Activated CD8-positive, alpha-beta memory T cell treated with anti-CD3 and anti-CD28 coated beads for 48 hours (primary cell): ENCODE results near the gene TRMU.

ENCODE experiments used
- DNase-seq, 3 experiments: peaks; one replicate each; pipeline ENCODE4 v3.0.0-alpha.2; 2020; ENCODE audit warnings: low read depth in 2 of 3, low spot score in 2 of 3

Gene TRMU, protein sequence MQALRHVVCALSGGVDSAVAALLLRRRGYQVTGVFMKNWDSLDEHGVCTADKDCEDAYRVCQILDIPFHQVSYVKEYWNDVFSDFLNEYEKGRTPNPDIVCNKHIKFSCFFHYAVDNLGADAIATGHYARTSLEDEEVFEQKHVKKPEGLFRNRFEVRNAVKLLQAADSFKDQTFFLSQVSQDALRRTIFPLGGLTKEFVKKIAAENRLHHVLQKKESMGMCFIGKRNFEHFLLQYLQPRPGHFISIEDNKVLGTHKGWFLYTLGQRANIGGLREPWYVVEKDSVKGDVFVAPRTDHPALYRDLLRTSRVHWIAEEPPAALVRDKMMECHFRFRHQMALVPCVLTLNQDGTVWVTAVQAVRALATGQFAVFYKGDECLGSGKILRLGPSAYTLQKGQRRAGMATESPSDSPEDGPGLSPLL

DNA sequence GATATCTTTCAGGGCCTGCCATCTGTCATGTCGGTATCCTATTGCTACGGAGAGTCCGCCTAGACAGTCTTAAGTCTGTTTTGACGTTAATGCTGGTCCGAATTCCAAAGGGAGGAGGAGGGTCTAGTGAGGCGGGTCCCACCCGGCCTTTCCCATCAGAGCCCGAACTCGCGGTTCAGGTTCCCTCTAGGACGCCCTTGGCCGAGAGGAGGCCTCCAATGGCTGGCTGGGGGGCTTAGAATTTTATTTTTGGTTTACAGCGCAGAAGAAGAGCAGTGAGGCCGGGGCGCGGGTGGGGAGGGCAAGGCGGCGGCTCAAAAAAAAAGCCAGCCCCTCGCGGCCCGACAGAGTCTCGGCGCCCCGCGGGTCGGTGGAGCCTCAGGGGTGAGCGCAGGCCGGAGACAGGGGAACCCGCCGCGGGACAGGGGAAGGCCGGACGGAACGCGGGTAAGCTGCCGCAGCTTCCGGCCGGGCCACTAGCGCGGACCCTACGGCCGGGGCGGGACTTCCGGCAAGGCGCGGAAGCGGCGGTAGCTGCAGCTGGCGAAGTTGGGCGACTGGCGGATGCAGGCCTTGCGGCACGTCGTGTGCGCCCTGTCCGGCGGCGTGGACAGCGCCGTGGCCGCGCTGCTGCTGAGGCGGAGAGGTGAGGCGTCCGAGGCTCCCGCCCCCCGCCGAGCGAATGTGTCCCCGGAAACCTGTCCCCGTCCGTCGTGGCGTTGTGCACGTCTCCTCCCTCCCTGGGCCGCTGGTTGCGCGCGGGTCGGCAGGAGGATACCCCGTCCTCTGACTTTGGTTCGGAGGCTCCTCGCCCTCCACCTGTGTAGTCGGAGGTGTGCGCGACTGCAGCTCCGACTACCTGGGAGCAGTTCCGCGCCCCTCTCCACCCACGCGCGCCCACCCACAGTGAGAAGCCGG is at the start of gene TRMU:
TRMU (plus strand) TSS at position 514 of the 918 bp plus-strand sequence; CDS start at position 565, 51 bp downstream.
- peak; percentile 44 to 69 (median 59) for DNase-seq

GRCh38 chr22:46286006-46286405 is 49.5 kb upstream of the TRMU start:
- DNase-seq: no peak

DNA sequence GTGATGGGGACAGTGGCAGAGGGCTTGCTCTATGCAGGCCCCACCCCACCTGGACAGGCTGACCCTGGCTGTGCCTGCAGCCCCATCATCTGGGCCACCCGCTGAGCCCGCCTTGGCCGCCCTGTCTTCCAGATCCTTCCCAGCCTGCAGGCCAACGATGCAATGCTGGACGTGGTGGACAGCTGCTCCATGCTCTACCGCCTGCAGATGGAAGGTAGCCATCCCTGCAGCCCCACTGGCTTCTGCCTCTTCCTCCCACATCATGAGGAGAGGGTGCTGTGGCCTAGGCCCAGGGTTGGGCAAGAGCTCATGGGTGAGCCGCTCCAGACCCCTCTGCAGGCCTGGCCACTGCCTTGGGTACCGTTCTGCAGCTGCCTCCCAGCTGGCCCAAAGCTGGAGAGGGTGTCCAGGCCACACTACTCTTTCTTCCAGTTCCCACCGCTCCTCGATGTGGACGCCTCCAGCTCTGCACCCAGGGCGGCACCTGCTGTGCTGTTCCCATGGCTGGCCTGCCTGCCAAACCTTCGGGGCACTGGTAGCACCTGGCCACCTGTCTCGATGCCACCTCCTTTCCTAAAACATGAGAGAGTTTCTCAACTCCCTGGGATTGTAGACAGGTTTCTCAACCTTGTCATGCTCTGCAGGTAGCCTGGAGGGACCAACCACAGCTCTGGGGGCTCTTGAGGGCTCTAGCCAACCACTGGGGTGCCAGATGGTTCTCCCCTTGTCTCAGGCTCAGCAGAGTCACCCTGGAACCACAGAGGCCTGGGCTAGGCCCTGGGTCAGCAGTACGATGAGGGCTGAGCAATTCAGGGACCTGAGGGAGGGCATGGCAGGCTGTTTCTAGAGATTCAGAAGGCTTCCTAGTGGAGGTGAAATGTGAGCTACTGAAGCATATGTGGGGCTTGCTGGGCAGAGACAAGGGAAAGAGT is 48.3 kb upstream of the TRMU start:
- no peak for DNase-seq

DNA sequence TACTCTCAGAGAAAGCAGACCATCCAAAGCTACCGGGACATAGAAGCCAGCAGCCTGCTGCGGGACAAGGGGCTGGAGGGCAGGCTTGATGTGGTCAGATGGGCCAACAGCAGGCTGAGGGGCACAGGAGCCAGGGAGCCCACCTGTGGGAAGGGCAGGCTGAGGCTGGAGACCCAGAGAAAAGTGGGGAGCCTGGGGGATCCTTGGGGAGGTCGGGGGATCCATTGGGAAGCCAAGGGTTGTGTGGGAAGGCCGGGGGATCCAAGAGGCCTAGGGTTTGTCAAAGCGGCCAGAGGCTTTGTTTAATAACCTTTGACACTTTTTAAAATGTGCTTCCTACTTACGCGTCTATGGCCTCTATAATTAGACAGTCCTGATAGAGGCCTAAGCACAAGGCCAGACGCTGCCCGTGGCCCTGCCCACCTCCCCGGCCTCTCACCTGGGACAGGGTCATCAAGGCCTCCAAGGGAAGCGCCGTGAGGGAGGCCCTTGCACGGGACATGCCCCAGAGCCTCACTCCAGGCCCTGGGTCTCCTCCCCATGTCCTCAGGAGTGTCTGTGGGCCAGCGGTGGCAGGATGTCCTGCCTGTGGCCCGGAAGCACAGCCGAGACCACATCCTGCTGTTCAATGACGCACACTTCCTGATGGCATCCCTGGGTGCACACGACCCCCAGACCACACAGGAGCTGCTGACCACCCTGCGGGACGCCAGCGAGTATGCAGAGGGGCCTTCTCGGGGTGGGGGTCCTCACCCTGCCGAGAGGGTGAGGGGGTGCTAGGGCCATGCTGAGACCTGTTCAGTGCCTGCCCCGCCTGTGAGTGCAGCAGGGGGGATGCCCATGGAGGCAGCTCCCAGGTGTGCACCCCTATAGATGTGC is 47.4 kb upstream of the TRMU start:
- no peak for DNase-seq

DNA sequence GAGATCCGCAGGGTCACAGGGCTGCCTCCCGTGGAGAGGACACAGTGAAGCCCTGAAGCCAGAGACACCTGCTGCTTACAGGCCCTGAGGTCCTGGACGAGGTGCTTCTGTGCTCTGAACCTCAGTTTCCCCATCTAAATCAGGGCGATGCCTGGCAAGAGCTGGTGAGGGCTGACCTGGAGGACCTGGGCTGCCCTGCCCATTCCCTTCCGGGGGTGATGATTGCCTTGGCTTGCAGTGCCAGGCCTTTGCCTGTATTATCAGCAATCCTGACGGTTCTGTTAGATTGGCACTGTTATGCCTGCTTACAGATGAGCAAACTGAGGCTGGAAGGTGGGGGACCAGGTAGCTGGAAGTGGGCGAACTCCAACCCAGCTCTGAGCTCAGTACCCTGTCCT is 46.7 kb upstream of the TRMU start:
- DNase-seq: no peak

DNA sequence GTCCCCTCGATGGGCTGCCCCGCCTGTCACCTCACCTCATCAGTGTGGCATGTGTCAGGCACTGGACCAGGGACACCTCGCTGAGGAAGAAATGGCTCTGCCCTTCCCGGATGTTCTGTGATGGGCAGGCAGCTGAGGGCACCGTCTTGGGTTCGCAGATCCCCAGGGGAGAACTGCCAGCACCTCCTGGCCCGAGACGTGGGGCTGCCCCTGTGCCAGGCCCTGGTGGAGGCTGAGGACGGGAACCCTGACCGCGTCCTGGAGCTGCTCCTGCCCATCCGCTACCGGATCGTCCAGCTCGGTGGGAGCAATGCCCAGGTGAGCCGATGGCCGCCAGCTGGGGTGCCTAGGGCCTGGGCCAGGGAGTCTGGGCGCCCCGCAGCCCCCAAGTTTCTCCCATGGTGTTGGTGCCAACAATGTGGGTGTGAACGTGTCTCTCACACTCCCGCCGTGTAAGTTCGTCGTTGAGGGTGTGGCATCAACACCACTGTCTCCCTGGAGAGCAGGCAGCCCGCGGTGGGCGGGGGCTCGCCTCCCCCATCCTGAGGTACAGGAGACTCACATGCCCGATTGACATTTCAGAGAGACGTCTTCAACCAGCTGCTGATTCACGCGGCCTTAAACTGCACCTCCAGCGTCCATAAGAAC is 46.1 kb upstream of the TRMU start:
- DNase-seq: no peak

DNA sequence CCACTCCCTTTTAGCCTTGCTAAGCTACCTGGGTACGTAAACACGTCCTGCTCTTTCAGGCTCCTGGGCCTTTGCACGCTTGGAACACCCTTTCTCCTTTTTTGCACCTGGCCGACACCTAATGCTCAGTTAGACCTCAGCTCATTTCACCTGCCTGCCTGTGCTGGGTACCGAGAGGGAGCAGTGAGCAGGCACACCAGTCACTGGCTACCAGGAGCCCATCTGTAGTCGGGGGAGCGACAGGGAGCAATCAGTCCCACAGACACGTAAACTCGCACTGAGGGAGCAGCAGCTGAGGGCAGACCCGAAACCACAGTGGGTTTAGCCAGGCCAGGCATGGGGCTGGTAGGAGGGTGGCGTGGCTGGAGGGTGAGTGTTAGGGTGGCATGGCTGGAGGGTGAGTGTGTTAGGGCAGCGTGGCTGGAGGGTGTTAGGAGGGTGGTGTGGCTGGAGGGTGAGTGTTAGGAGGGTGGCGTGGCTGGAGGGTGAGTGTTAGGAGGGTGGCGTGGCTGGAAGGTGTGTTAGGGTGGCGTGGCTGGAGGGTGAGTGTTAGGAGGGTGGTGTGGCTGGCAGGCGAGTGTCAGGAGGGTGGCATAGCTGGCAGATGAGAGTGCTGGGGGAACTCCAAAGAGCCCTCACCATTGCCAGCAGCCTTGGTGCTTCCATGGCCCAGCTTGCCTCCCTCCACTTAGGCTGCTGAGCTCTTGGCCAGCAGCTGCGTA is 45.2 kb upstream of the TRMU start:
- no peak for DNase-seq

- no peak for DNase-seq
Measured at GRCh38 chr22:46290843-46291785, 44.4 kb upstream of the TRMU start.

GRCh38 chr22:46292173-46292572 is 43.3 kb upstream of the TRMU start:
- no peak for DNase-seq

- DNase-seq: no peak
Measured at GRCh38 chr22:46292732-46293131, 42.8 kb upstream of the TRMU start.

- no peak for DNase-seq
Measured at GRCh38 chr22:46293577-46294260, 41.8 kb upstream of the TRMU start.

GRCh38 chr22:46294784-46295183 is 40.7 kb upstream of the TRMU start:
- DNase-seq: no peak

DNA sequence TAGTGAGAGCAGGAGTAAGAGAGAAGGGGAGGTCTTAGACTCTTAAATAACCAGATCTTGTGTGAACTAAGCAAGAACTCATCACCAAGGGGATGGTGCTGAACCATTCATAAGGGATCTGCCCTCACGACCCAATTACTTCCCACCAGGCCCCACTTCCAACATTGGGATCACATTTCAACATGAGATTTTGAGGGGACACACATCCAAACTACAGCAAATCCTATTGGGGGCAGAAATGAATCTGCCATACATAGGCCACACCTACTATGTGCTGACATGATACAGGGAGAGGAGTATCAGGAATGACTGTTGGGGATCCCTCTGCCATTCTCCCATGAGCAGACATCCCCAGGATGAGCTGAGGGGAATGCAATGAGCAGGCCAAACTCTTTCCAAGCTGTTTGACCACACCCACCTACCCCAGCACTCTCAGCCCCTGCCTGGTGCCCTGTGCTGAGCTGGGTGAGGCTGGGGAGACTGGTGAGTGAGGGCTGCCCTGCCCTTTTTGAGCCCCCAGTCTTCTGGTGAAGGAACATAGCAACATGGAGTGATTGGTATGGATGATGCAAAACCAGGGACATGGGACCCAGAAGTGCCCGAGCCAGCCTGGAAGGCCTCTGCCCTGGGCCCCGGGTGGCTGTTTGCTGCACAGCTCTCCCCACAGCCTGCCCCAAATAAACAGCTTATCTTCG is 40.1 kb upstream of the TRMU start:
- no peak for DNase-seq

DNA sequence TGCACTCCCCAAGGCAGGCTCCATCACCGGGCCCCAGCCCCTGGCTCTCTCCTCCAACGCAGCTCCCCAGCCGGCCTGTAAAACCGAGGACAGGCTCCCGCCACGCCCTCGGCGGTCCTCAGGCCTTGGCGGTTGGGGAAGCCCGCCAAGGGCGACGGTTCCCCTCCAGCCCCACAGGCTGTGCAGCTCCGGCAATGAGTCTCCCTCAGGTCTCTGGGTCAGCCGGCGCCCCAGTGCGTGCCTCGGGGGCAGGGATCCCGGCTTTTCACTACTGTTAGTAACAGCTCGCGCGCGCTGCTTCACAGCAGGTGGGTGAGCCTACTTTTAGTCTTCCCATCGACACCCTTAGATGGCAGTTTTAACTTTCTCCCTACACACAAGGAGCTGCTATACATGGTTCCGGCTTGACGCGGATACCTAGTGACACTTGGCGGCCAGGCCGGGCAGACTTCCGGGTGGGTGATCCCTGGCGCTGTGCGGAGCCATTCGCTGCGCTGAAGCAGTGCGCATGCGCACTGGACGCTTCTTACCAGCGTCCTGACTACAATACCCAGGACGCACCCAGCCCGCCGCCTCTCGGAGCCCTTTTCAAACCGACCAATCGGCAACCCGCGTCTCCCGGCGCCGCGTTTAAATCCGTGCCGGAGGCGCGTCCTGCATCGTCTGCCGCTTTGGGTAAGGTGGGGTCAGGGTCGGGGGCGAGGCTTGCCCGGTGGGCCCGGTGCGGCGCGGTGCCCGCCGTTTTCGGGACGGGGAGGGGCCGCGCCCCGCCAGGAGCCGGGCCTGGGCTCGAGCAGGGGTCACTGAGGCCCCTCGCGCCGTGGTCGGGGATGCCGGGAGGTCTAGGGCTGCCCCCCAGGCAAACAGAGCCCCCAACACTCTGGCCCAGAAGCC is 39.0 kb upstream of the TRMU start, which contains the start of gene GTSE1:
GTSE1 (plus strand) TSS at position 614 of the 894 bp plus-strand sequence. CDS start 531 bp downstream, outside the sequence.
- peak; percentile 80 to 97 (median 95) for DNase-seq

DNA sequence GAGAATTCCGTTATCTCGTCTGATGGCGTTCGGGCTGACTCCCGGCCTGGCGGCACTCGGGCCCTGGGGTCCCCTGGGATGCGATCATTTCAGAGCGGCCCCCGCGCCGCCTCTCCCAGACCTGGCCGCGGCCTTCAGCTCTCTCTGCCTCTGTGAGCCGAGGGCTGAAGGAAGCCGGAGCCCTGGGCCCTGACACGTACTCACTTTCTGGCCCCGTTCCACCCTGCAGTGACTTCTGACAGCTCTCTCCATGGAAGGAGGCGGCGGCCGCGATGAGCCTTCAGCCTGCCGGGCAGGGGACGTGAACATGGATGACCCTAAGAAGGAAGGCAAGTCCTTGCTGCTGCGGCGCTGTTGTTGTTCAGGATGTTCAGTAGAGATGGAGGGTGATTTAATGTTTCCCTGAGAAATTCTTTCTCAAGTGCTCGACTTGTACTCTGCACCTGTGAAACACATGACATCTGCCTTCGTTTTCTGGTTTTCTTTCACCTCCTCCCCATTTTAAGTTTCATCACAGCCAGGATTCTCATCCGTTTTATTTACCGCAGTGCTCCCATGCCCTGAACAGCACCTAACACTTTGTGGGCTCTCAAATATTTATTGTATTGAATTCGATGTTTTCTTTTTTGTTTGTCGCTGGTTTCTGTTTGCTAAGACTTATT is 38.2 kb upstream of the TRMU start:
- DNase-seq: peak in 1 of 3 experiments; percentile 18
